C4-2B (cell line): Measurements from ENCODE around the gene RASAL3.

Experiments used
- ZFX ChIP-seq: fragments of 450-650 bp; IDR thresholded peaks from 2 replicates; pipeline ENCODE4 v1.6.1; 2017
- TF ChIP-seq, protein P1 (sequence below): fragments of 450-650 bp; conservative IDR thresholded peaks from 2 replicates; pipeline ENCODE4 v1.5.1; 2017; ENCODE audit warnings: mild to moderate bottlenecking

DNA sequence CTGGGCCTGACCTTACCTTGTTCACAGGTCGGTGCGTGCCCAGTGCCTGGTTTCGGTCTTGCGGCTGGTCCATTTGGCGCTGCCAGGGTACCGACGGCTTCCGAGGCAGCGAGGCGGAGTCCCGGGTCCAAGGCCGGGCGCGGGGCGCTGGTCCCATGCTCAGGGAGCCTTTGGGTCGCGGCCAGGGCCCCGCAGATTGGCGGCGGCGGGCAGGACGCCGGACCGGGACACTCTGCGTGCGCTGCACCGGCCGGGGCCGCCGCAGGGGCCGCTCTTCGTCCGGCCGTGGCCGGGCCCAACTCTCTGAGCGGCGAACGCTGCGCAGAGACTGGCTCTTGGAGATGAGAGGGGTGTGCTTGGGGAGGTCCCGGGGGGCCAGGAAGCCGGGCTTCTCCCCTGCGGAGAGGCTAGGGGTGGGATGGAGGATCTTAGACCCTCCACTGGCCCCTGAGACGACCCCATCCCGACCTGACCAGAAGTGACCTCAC is 11.2 kb downstream of the RASAL3 start:
- TF ChIP-seq, protein P1, sequence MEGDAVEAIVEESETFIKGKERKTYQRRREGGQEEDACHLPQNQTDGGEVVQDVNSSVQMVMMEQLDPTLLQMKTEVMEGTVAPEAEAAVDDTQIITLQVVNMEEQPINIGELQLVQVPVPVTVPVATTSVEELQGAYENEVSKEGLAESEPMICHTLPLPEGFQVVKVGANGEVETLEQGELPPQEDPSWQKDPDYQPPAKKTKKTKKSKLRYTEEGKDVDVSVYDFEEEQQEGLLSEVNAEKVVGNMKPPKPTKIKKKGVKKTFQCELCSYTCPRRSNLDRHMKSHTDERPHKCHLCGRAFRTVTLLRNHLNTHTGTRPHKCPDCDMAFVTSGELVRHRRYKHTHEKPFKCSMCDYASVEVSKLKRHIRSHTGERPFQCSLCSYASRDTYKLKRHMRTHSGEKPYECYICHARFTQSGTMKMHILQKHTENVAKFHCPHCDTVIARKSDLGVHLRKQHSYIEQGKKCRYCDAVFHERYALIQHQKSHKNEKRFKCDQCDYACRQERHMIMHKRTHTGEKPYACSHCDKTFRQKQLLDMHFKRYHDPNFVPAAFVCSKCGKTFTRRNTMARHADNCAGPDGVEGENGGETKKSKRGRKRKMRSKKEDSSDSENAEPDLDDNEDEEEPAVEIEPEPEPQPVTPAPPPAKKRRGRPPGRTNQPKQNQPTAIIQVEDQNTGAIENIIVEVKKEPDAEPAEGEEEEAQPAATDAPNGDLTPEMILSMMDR, result no peak
- TF ChIP-seq ZFX, result no peak
